ENCODE measurements around the gene IGFL2.
"Not testable (repeated sequence)": the region's sequence is repeated elsewhere in the genome, so short reads cannot be mapped to it uniquely, and the experiment has no call there.

IGFL2 gene

GRCh38 chr19:46189971-46190888 is 42.2 kb downstream of the IGFL2 start:
- no peak for DNase-seq (ENCODE audit: low spot score)

- no peak for DNase-seq (ENCODE audit: low spot score)
These were observed 43.3 kb downstream of the IGFL2 start for GRCh38 chr19:46191356-46191755.

DNA sequence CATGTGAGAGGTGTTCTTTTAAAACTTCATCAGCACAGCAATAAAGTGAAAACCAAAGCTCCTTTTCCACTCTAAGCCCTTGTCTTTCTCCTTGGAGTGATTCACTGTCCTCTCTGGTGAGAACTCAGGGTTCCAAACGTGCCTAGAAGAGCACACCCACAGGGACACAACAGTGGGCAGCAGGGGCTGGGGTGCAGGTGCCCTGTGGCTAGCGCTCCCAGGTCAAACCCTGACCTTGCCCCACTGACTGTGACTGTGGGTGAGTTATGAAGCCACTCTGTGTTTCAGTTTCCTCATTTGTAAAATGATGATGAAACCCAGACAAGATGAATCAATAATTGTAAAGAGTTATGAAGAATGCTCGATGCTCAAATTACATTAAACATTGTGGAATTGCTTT is 43.9 kb downstream of the IGFL2 start:
- no peak for DNase-seq (ENCODE audit: low spot score)

DNA sequence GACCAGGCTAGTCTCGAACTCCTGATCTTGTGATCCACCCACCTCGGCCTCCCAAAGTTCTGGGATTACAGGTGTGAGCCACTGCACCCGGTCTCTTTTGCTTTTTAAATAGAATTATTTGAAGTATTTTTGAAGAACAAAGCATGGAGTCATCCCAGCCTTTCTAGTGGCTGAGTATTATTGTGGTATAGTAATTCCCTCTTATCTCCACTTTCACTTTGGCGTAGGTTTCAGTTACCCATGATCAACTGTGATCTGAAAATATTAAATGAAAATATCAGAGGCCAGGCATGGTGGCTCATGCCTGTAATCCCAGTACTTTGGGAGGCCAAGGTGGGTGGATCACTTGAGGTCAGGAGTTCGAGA is 44.6 kb downstream of the IGFL2 start:
- not testable (repeated sequence) for DNase-seq (ENCODE audit: low spot score)

- peak; percentile 66 for DNase-seq (ENCODE audit: low spot score)
These were observed 45.1 kb downstream of the IGFL2 start for GRCh38 chr19:46192992-46193650.

DNA sequence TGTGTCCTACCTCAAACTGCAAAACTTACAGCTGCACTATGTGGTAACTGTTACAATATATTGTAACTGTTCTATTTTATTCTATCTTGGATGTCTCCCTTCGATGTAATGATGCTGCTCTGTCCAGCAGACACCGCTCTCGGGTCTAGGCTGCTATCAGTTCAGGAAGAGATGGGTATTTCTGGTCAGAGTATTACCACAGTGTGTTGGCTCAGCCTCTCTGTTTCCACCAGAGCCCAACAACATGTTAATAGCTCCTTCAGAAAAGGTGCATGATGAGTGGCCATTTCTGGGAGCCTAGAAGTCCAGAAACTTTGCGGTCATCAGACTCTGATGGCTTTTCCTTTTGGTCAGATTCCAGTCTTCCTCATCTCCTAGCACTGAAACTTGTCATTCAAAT is 45.6 kb downstream of the IGFL2 start:
- no peak for DNase-seq (ENCODE audit: low spot score)

- DNase-seq (ENCODE audit: low spot score): no peak
These were observed 47.1 kb downstream of the IGFL2 start for GRCh38 chr19:46195104-46195503.

DNA sequence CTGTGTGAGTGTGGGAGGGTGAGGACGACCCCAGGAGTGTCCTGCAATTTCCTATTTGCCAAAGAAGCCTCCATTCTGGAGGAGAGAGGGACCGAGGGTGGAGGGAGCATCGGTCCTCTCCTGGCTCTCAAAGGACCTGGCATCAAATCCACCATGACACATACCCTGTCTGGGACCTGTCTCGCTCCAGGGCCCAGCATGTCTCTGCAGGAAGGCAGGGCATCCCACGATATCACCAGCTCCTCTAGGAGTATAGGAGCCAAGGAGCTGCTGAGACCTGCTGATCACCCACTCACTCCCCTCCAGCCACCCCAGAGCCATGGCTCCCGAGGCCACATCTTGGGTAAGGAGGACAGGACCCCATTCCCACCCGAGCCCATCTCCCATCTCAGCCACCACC is 47.9 kb downstream of the IGFL2 start:
- not testable (repeated sequence) for DNase-seq (ENCODE audit: low spot score)

GRCh38 chr19:46196410-46197124 is 48.5 kb downstream of the IGFL2 start:
- no peak for DNase-seq (ENCODE audit: low spot score)

DNA sequence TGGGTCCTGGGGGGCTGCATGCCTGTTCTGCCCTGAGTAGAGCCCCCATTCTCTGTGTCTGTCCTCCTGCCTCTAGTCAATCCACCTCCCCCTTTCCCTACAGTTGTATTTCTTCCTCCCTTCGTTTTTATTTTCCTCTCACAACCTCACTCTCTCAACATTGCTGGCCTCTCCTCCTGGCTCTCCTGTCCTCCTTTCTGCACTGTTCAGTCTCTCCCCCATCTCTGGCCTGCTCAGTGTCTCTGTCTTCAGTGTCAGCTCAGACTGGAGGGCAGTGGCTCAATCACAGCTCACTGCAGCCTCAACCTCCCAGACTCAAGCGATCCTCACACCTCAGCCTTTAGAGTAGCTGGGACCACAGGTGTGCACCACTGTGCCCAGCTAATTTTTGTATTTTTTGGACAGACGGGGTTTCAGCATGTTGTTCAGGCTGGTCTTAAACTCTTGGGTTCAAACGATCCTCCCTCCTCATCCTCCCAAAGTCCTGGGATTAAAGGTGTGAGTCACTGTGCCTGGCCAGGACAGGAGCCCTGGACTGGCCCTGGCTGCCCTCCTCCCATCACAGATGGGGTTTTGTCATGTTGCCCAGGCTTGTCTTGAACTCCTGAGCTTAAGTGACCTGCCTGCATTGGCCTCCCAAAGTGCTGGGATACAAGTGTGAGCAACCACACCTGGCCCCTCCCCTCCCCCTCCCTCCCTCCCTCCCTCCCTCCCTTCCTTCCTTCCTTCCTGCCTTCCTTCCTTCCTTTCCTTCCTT is 49.5 kb downstream of the IGFL2 start:
- no peak for DNase-seq (ENCODE audit: low spot score)

DNA sequence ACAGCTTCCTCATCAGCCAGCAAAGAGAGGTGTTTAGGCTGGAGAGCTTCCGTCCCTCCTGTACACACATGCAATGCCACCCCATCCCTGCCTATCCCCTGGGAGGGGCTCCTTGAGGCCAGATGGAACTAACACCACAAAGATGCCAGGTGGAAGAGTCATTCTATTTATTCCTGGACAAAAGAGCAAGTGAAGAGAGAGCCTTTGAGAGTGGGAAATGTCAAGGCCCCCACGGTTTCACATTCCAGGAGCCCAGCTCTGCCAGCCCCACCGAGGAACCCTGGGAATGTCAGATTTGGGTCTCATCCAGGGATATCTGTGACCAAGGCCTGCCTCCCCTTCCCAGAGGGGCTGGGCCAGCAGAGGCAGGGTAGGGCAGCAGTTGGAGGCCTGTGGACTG is 50.7 kb downstream of the IGFL2 start:
- DNase-seq (ENCODE audit: low spot score): peak; percentile 46

- peak; percentile 64 for DNase-seq (ENCODE audit: low spot score)
These were observed 53.6 kb downstream of the IGFL2 start for GRCh38 chr19:46201454-46202310.

- peak; percentile 50 for DNase-seq (ENCODE audit: low spot score)
These were observed 54.4 kb downstream of the IGFL2 start for GRCh38 chr19:46202426-46202825.

GRCh38 chr19:46202872-46203860 is 55.1 kb downstream of the IGFL2 start:
- no peak for DNase-seq (ENCODE audit: low spot score)

DNA sequence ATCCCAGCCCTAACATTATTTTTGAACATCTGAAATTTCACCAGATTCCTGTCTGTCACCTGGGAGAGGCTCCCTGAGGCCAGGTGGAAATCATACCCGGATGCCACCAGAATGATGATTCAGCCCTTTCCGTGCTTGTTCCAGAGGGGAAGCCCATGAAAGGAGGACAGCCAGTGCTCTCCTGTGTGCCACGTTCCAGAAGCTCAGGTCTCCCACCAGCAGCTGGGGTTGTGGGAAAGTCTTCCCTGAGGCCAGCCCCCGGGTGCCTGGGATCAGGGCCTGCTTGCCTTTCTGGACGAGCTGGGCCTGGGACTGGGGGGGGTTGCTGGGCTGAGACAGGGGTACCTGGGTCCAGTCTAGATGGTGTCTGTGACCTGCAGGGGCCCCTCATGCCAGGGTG is 56.0 kb downstream of the IGFL2 start:
- DNase-seq (ENCODE audit: low spot score): no peak

DNA sequence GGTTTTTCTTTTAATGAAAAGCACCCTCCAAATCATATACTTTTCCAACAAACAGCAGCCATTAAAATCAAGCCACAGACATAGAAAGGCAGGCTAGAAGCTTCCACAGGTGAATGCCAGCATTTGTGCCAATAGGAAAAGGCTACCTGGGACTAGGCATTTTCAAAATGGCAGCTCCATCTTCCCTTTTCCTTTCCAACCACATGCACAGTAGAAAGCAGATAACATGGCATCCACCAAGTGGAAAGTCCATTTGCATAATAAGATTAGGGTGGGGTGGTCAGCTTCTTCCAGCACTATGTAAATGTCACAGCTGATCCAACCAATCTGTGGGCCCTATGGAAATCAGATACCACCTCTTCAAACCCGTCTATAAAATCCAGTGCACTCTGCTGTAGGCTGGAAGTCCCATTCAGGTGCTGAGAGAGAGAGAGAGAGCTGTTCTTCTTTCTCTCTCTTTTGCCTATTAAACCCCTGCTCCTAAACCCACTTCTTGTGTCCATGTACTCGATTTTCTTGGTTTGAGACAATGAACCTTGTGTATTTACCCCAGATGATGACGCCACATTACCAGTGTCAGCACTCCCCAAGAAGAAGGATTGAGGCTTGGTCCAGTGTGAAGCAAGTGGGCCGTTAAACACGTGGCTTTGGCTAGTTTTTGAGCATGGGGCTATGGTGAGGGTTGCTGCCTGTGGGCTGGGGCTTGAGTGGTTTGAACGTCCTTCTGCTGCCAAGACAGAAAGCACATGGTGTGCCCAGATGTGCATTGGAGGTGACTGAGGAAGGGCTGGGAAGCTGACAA is 57.3 kb downstream of the IGFL2 start:
- no peak for DNase-seq (ENCODE audit: low spot score)

GRCh38 chr19:46206176-46206575 is 58.1 kb downstream of the IGFL2 start:
- no peak for DNase-seq (ENCODE audit: low spot score)

GRCh38 chr19:46206682-46207081 is 58.6 kb downstream of the IGFL2 start:
- no peak for DNase-seq (ENCODE audit: low spot score)

- not testable (repeated sequence) for DNase-seq (ENCODE audit: low spot score)
These were observed 59.8 kb downstream of the IGFL2 start for GRCh38 chr19:46207858-46208257.

Data from kidney tubule cell (primary cell).